Measurements from ENCODE around the gene SLC16A2. TPM values are rescaled to one million over a fixed set of nuclear protein-coding genes. Genes with fewer than 3 reads are reported as not detected.

Gene SLC16A2
- total RNA-seq, 1 experiment from 2014 or later: 55.2 TPM

DNA sequence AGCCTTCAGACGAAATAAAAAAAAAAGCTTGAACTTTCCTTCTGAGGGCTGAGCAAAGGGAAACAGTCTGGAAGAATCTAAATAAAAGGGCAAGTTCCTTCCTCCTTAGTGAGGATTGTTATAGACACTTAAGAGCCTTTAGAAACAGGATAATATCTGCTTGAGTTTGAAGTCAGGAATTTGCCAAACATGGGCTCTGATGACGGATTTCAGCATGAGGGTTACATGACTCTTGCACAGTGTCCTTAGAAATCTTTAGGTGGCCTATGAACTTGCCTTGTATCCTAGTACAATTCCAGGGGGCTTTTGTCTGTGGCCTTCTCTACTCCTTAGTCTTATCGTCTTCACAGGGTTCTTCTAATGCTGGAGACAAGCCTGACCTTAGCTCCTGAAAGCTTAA is 99.0 kb downstream of the SLC16A2 start:
- POLR2A ChIA-PET: no interaction called here
- Mint-ChIP-seq H3K36me3 (peaks cover 19% of the 10 kb centered on the region), H3K4me1 (peaks cover 6% of the 10 kb centered on the region), H3K9me3 (peaks cover 22% of the 10 kb centered on the region), H3K27ac (no peak overlapping the region), H3K4me3 (no peak overlapping the region), H3K27me3 (ENCODE audit: low read depth) (no peaks in the 10 kb centered on the region)
- no peak for ATAC-seq
- CTCF ChIA-PET: interaction anchor here (2.0 kb wide), 1 partner anchor 28 kb away, joined by 6 read pairs; no protein-coding TSS in a partner anchor
- DNase-seq (ENCODE audit: low spot score): no peak
- TF ChIP-seq ZNF396 (CRISPR knock-in tag; IDR thresholded peaks at IDR 0.05; ENCODE audit: borderline replicate concordance): no peak
- TF ChIP-seq, protein P1, sequence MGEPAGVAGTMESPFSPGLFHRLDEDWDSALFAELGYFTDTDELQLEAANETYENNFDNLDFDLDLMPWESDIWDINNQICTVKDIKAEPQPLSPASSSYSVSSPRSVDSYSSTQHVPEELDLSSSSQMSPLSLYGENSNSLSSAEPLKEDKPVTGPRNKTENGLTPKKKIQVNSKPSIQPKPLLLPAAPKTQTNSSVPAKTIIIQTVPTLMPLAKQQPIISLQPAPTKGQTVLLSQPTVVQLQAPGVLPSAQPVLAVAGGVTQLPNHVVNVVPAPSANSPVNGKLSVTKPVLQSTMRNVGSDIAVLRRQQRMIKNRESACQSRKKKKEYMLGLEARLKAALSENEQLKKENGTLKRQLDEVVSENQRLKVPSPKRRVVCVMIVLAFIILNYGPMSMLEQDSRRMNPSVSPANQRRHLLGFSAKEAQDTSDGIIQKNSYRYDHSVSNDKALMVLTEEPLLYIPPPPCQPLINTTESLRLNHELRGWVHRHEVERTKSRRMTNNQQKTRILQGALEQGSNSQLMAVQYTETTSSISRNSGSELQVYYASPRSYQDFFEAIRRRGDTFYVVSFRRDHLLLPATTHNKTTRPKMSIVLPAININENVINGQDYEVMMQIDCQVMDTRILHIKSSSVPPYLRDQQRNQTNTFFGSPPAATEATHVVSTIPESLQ (CRISPR knock-in tag; IDR thresholded peaks at IDR 0.05): no peak
- TF ChIP-seq, protein P2, sequence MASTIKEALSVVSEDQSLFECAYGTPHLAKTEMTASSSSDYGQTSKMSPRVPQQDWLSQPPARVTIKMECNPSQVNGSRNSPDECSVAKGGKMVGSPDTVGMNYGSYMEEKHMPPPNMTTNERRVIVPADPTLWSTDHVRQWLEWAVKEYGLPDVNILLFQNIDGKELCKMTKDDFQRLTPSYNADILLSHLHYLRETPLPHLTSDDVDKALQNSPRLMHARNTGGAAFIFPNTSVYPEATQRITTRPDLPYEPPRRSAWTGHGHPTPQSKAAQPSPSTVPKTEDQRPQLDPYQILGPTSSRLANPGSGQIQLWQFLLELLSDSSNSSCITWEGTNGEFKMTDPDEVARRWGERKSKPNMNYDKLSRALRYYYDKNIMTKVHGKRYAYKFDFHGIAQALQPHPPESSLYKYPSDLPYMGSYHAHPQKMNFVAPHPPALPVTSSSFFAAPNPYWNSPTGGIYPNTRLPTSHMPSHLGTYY (CRISPR knock-in tag; IDR thresholded peaks at IDR 0.05): no peak
- no peak for TF ChIP-seq ZNF532 (CRISPR knock-in tag; IDR thresholded peaks at IDR 0.05; ENCODE audit: borderline replicate concordance)
- no peak for TF ChIP-seq NR3C1 (CRISPR knock-in tag; conservative IDR thresholded peaks at IDR 0.05; ENCODE audit: low read depth)
- no peak for TF ChIP-seq KAT7 (CRISPR knock-in tag; IDR thresholded peaks at IDR 0.05; ENCODE audit: borderline replicate concordance)
- TF ChIP-seq CREB1 (CRISPR knock-in tag; IDR thresholded peaks at IDR 0.05): no peak
- no peak for TF ChIP-seq FOXP1 (CRISPR knock-in tag; IDR thresholded peaks at IDR 0.05; ENCODE audit: borderline replicate concordance)
- no peak for TF ChIP-seq ZNF121 (CRISPR knock-in tag; IDR thresholded peaks at IDR 0.05)
- TF ChIP-seq NFE2L1 (CRISPR knock-in tag; IDR thresholded peaks at IDR 0.05): no peak
- TF ChIP-seq NR1H2 (CRISPR knock-in tag; IDR thresholded peaks at IDR 0.05): no peak
- TF ChIP-seq RELA (CRISPR knock-in tag; IDR thresholded peaks at IDR 0.05; ENCODE audit: borderline replicate concordance): no peak
- no peak for TF ChIP-seq ESRRA (CRISPR knock-in tag; IDR thresholded peaks at IDR 0.05; ENCODE audit: borderline replicate concordance)
- TF ChIP-seq ZNF232 (CRISPR knock-in tag; IDR thresholded peaks at IDR 0.05): no peak
- TF ChIP-seq PRDM15 (CRISPR knock-in tag; IDR thresholded peaks at IDR 0.05): no peak
- no peak for TF ChIP-seq GABPB1 (CRISPR knock-in tag; IDR thresholded peaks at IDR 0.05)
- no peak for TF ChIP-seq JUN (CRISPR knock-in tag; IDR thresholded peaks at IDR 0.05)
